HG02588 (cell line): ENCODE results near the gene DGAT2.

Experiments used
- ATAC-seq: cut with Tn5 transposase; IDR thresholded peaks from one replicate; pipeline ENCODE4 v1.9.1; 2021; ENCODE audit warnings: mild to moderate bottlenecking, moderate library complexity; ENCODE audit not compliant: unreplicated experiment

Gene DGAT2

DNA sequence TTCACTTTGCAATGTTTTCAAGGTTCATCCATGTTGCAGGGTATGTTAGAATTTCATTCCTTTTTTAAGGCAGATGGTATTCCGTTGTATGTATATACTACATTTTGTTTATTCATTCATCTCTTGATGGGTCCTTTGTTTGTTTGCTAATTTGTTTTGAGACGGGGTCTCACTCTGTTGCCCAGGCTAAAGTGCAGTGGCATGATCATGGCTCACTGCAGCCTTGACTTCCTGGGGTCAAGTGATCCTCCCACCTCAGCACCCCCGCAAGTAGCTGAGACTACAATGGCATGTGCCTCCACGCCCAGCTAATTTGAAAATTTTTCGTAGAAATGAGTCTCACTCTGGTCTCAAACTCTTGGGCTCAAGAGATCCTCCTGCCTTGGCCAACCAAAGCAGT is 52.6 kb downstream of the DGAT2 start:
- no peak for ATAC-seq

- ATAC-seq: no peak
Measured at GRCh38 chr11:75822541-75822940, 54.0 kb downstream of the DGAT2 start.

DNA sequence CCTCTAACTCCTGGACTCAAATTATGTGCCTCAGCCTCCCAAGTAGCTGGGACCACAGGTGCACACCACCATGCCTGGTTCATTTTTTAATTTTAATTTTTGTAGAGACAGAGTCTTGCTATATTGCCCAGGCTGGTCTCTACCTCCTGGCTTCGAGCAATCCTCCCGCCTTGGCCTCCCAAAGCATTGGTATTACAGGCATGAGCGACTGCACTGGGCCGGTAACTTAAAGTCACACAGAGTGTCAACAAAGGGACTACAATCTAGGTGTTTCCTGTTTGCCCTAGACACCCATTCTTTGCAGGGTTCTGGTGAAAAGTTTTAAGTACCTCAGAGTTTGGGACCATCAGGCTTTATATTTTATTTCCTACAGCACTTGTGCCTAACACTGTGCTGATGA is 54.8 kb downstream of the DGAT2 start:
- no peak for ATAC-seq

GRCh38 chr11:75823946-75824345 is 55.4 kb downstream of the DGAT2 start:
- ATAC-seq: no peak

GRCh38 chr11:75826461-75827230 is 58.1 kb downstream of the DGAT2 start:
- no peak for ATAC-seq

- no peak for ATAC-seq
Measured at GRCh38 chr11:75827562-75827961, 59.0 kb downstream of the DGAT2 start.

DNA sequence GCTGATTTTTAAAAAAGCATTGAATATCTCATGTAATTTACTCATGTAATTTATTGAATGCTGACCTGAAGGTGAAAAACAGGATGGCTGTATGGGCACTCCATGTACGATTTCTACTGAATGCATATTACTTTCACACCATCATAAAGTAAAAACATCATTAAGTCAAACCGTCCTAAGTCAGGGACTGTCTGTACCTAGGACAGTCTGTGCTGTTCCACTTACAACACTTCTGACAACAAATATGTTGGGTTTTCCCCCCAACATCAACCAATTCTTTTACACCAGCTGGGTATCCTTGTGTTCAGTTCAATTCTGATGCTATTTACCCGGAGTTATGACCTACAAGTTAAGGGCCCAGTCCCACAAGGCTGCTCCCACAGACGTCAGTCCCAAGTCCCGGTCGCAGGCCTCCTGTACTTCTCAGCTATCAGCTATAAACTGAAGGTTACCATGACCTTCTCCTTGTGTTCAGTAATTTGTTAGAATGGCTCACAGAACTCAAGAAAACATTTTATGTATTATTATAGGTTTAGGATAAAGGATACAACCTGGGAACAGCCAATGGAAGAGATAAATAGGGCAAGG is 63.4 kb downstream of the DGAT2 start:
- ATAC-seq: no peak

- no peak for ATAC-seq
Measured at GRCh38 chr11:75834728-75835127, 66.2 kb downstream of the DGAT2 start.

DNA sequence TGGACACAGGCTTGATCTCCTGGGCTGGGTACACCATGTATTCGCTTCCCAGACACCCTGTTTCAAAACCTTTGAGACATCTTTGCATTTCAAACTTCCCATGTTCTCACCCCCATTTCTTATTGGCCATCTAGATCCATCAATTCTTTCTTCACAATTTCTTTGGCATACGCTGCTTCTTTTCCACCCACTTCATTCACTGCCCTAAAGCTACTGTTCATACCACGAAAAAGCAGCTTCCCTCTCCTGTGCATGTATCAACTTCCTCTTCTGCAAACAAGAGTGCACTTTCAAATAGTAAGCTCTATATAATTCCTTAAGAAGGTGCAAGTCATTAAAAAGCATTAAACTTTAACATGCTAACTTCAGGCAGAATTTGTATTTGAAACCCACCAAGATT is 67.8 kb downstream of the DGAT2 start:
- ATAC-seq: no peak

GRCh38 chr11:75839851-75840250 is 71.3 kb downstream of the DGAT2 start:
- no peak for ATAC-seq

- no peak for ATAC-seq
Measured at GRCh38 chr11:75840522-75840921, 71.9 kb downstream of the DGAT2 start.

GRCh38 chr11:75841739-75842138 is 73.2 kb downstream of the DGAT2 start:
- ATAC-seq: no peak

DNA sequence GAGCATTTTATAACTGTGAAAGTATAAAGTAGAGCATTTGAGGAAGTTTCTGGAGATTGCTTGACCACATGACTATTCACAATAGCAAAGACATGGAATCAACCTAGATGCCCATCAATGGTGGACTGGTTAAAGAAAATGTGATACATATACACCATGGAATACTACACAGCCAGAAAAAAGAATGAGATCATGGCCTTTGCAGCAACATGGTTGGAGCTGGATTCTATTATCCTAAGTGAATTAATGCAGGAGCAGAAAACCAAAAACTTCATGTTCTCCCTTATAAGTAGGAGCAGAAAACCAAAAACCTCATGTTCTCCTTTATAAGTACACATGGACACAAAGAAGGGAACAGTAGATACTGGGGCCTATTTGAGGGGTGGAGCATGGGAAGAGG is 76.7 kb downstream of the DGAT2 start:
- ATAC-seq: no peak

DNA sequence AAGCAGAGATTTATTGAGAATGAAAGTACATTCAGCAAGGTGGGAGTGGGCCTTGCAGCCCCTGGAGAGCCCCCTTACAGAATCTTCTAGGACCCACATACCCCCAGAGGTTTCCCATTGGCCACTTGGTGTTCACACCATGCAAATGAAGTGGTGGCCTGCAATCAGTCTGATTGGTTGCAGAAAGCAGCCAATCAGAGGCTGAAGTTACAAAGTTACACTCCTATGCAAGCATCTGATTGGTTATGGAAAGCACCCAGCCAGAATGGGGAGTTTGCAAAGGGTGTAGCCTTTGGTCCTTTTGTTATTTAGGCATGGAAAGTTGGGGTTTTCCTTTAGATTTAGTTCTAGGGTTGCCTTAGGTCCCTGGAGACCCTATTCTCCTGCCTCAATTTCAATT is 81.3 kb downstream of the DGAT2 start:
- ATAC-seq: no peak

DNA sequence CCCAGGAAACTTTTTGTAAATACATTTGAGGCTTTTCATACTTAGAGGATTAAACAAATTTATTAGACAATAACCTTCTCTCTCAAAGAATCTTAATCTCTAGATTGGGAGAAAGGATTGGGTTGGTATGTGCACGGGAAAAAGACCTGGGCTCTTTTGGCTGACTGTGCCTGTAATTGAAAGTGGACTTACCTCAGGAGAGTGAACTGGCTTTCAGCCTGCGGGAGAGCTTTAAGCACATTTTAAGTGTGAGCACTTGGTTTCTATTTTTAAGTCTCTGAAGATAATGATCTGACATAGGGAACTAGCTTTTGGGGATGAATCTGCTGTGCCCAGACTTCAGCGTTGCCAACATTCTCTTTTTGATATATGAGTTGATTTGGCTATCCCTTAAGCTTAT is 82.2 kb downstream of the DGAT2 start:
- ATAC-seq: no peak
